Measurements from ENCODE around the gene DES. TPM values are rescaled to one million over a fixed set of nuclear protein-coding genes. Genes with fewer than 3 reads are reported as not detected.

Gene DES
- total and polyA plus RNA-seq, 9 of the 15 experiments (the other 6 are each of a cell fraction or from before 2014, with no cell fraction given), result 2.5 to 58.9 (median 21.9) TPM

DNA sequence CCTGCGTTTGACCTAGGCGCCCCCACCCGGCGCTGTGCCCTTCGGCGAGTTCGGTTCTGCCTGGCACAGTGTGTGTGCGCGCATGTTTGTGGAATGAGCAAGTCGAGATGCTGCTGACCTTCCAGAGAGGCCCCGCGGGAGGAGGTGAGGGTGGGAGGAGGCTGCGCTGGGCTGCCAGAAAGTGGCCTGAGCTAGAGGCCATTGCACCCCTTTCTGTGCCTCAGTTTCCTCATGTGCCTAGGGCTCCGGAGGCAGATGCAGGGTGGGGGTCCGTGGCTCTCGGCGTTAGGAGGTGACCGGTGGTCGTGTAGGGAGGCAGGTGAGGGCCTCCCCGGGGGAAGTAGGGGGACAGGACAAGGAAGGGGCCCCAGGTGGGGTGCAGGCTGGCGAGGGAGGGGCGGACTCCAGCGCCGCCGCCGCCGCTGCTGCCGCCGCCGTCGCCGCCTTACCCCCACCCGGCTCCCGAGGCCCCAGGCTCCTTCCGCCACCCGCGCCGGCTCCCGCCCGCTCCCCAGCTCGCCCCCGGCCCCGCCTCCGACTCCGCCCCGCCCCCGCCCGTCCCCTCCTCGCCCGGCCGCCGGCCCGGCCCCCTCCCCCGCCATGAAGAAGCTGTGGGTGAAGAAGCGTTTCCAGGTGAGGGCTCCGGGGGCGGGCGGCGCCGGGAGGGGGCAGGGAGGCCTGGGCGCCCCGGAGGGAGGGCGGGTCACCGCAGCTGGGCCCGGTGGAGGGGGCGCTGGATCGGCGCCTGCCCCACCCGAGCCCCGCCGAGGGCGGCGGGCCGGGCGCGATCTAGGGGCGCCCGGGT lies 23.5 kb downstream of the DES start:
- CTCF ChIA-PET (ENCODE audit: low intra/inter-chr PET ratio), result interaction anchor here (0.7 kb wide), 1 partner anchor 86 kb away, joined by 4 read pairs; no protein-coding TSS in a partner anchor
- DNase-seq (ENCODE audit: extremely low read depth in 1 of 4, low spot score in 3 of 4) (peak; percentile 75 to 97 (median 96)), FAIRE-seq (no peak), ATAC-seq (peak; percentile 88)
- no peaks in the 10 kb centered on the region for H3K9me1 ChIP-seq (ENCODE audit: control insufficient read depth, insufficient read depth, low read length)
- H3K9me3 ChIP-seq (replicated peaks; ENCODE audit: control insufficient read depth, insufficient read depth, low read depth, low read length), result no peaks in the 10 kb centered on the region
- peaks cover 7 to 43% of the 10 kb centered on the region in 2 experiments; a peak in 4 of 5 replicates for H3K4me1 ChIP-seq (replicated peaks in 1 of 2; ENCODE audit: control insufficient read depth in 2 of 2, insufficient read depth in 2 of 2, low read length in 2 of 2)
- peak overlapping the region; percentile 74 for H3K4me2 ChIP-seq (ENCODE audit: insufficient read depth, low read length)
- POLR2A ChIA-PET, result interaction anchor here (0.6 kb wide), 1 partner anchor 78 kb away, joined by 3 read pairs; no protein-coding TSS in a partner anchor
- intact Hi-C loops (cut with micrococcal nuclease) (no loop called here), in situ Hi-C loops (cut with MboI) (no loop called here)
- no peaks in the 10 kb centered on the region for H3K36me3 ChIP-seq (ENCODE audit: control insufficient read depth, insufficient read depth, low read length)
- H2AFZ ChIP-seq (ENCODE audit: low read depth, low read length), result peak overlapping the region; percentile 84
- H3K4me3 ChIP-seq, result peak overlapping the region; percentile 41
- no TSS peak for BruUV-seq (replicated peaks)
- no peaks in the 10 kb centered on the region for H4K20me1 ChIP-seq (replicated peaks; ENCODE audit: control insufficient read depth, insufficient read depth, low read length)
- H3K79me2 ChIP-seq (ENCODE audit: control insufficient read depth, insufficient read depth, low read length), result no peaks in the 10 kb centered on the region
- WGBS (ENCODE audit: insufficient coverage, low coverage, missing lambda C conversion rate), result 4% methylated on average over 14 of the region's 78 CpGs
- H3K27me3 ChIP-seq (ENCODE audit: control insufficient read depth in 2 of 2, insufficient read depth in 2 of 2, low read length in 2 of 2), result no peaks in the 10 kb centered on the region
- H3K9ac ChIP-seq (ENCODE audit: insufficient read depth in 1 of 2, low read depth in 2 of 2, low read length in 2 of 2), result peak overlapping the region; percentile 27 to 87; a peak in 3 of 4 replicates
- peak overlapping the region; percentile 4; the same call in 1 of the 3 replicates for H3K27ac ChIP-seq (ENCODE audit: extremely low read depth, low read depth, low read length)
- TF ChIP-seq POLR2G (IDR thresholded peaks at IDR 0.05; ENCODE audit: low read depth, low read length) (peak; percentile 72), ZFP36 (IDR thresholded peaks at IDR 0.05; ENCODE audit: low read depth, low read length, partially characterized antibody) (peak; percentile 4), YY1 (IDR thresholded peaks at IDR 0.05; ENCODE audit: borderline replicate concordance in 1 of 3, control insufficient read depth in 1 of 3, extremely low read depth in 1 of 3, insufficient read depth in 3 of 3, insufficient read length in 1 of 3, insufficient replicate concordance in 2 of 3, low read depth in 1 of 3, low read length in 2 of 3) (peak in 1 of 3 experiments; percentile 6), POLR2A (conservative IDR thresholded peaks at IDR 0.05) (0 out of 2 replicates have a peak, but pooled peaks have one; percentile 30), KAT7 (CRISPR knock-in tag; IDR thresholded peaks at IDR 0.05; ENCODE audit: borderline replicate concordance) (0 out of 2 replicates have a peak, but pooled peaks have one; percentile 41), PHF8 (IDR thresholded peaks at IDR 0.05; ENCODE audit: borderline replicate concordance, low read length) (peak; percentile 51; the same call in 1 of the 2 replicates), ZFX (CRISPR knock-in tag; IDR thresholded peaks at IDR 0.05) (peak; percentile 52; the same call in 1 of the 2 replicates), ZNF507 (tag; conservative IDR thresholded peaks at IDR 0.05) (no peak)
- TF ChIP-seq, protein P1, sequence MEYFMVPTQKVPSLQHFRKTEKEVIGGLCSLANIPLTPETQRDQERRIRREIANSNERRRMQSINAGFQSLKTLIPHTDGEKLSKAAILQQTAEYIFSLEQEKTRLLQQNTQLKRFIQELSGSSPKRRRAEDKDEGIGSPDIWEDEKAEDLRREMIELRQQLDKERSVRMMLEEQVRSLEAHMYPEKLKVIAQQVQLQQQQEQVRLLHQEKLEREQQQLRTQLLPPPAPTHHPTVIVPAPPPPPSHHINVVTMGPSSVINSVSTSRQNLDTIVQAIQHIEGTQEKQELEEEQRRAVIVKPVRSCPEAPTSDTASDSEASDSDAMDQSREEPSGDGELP (CRISPR knock-in tag; IDR thresholded peaks at IDR 0.05; ENCODE audit: borderline replicate concordance), result 0 out of 2 replicates have a peak, but pooled peaks have one; percentile 24
- TF ChIP-seq, protein P2, sequence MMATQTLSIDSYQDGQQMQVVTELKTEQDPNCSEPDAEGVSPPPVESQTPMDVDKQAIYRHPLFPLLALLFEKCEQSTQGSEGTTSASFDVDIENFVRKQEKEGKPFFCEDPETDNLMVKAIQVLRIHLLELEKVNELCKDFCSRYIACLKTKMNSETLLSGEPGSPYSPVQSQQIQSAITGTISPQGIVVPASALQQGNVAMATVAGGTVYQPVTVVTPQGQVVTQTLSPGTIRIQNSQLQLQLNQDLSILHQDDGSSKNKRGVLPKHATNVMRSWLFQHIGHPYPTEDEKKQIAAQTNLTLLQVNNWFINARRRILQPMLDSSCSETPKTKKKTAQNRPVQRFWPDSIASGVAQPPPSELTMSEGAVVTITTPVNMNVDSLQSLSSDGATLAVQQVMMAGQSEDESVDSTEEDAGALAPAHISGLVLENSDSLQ (IDR thresholded peaks at IDR 0.05), result no peak
- TF ChIP-seq, protein P3, sequence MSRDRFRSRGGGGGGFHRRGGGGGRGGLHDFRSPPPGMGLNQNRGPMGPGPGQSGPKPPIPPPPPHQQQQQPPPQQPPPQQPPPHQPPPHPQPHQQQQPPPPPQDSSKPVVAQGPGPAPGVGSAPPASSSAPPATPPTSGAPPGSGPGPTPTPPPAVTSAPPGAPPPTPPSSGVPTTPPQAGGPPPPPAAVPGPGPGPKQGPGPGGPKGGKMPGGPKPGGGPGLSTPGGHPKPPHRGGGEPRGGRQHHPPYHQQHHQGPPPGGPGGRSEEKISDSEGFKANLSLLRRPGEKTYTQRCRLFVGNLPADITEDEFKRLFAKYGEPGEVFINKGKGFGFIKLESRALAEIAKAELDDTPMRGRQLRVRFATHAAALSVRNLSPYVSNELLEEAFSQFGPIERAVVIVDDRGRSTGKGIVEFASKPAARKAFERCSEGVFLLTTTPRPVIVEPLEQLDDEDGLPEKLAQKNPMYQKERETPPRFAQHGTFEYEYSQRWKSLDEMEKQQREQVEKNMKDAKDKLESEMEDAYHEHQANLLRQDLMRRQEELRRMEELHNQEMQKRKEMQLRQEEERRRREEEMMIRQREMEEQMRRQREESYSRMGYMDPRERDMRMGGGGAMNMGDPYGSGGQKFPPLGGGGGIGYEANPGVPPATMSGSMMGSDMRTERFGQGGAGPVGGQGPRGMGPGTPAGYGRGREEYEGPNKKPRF (IDR thresholded peaks at IDR 0.05; ENCODE audit: low read depth, low read length), result no peak
- TF ChIP-seq, protein P4, sequence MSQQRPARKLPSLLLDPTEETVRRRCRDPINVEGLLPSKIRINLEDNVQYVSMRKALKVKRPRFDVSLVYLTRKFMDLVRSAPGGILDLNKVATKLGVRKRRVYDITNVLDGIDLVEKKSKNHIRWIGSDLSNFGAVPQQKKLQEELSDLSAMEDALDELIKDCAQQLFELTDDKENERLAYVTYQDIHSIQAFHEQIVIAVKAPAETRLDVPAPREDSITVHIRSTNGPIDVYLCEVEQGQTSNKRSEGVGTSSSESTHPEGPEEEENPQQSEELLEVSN (IDR thresholded peaks at IDR 0.05; ENCODE audit: borderline replicate concordance in 1 of 2, extremely low read depth in 1 of 2, insufficient read depth in 1 of 2, insufficient read length in 1 of 2, low read depth in 1 of 2, low read length in 1 of 2, poor library complexity in 1 of 2, severe bottlenecking in 1 of 2), result peak in 1 of 2 experiments; percentile 77

Data from K562 (cell line).